ENCODE results near the gene CACNA1D.

DNA sequence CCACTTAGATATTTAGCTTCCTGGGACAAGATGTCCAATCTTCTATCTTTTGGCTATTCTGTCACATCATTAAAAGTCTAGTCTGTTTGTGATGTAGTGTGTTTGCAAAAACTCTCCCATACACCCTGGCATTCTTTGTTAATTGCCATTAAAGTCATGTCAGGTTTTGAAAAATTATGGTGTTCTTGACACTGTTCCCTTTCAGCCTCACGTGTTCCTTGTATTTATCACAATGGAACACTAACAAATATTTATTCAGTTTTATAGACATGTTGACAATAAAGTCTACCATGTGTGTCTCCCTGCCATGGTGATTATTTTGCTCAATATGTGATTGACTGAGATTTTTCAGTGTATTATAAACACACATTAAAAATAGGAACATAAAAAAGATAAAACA is 9.4 kb upstream of the CACNA1D start:
- TF ChIP-seq TARDBP (IDR thresholded peaks at IDR 0.05) (no peak), FOXA1 (IDR thresholded peaks at IDR 0.05) (no peak), BHLHE40 (IDR thresholded peaks at IDR 0.05; ENCODE audit: borderline replicate concordance) (no peak), SP1 (IDR thresholded peaks at IDR 0.05) (no peak)

All from HEK293T (cell line).